ENCODE data around the gene TARBP2. TPM values are rescaled to one million over a fixed set of nuclear protein-coding genes. Genes with fewer than 3 reads are reported as not detected.
"Not testable (repeated sequence)": the region's sequence is repeated elsewhere in the genome, so short reads cannot be mapped to it uniquely, and the experiment has no call there.

Gene TARBP2
- total RNA-seq, 2 experiments from 2014 or later, result 32.3 to 34.9 TPM

DNA sequence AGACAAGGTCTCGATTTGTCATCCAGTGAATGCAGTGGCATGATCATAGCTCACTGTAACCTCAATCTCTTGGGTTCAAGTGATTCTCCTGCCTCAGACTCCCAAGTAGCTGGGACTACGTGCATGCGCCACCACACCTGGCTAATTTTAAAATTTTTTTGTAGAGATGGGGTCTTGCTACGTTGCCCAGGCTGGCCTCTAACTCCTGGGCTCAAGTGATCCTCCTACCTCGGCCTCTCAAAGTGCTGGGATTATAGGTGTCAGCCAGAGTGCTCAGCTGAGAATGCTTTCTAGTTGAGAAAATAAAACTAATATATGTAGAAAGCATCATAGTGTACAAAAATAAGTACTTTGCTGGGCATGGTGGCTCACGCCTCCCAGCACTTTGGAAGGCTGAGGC, 47.3 kb downstream of the TARBP2 start:
- H3K4me3 Mint-ChIP-seq; H3K4me1 Mint-ChIP-seq; H3K27ac Mint-ChIP-seq; H3K36me3 Mint-ChIP-seq; DNase-seq; ATAC-seq (ENCODE audit: low read depth); H3K27me3 Mint-ChIP-seq; H3K9me3 Mint-ChIP-seq; POLR2A ChIA-PET: not testable (repeated sequence)

DNA sequence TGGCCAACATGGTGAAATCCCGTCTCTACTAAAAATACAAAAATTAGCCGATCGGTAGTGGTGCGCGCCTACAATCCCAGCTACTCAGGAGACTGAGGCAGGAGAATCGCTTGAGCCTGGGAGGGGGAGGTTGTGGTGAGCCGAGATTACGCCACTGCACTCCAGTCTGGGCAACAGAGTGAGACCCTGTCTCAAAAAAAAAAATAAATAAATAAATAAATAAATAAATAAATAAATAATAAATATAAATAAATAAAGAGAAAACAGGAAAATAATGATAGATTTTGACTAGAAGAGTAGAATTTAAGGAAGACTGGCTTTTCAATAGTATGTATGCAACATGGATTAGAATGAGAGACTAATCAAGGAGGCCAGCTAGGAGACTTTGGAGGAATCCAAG, 49.0 kb downstream of the TARBP2 start:
- POLR2A ChIA-PET; H3K9me3 Mint-ChIP-seq; ATAC-seq (ENCODE audit: low read depth); DNase-seq; H3K27me3 Mint-ChIP-seq; H3K4me3 Mint-ChIP-seq; H3K27ac Mint-ChIP-seq; H3K36me3 Mint-ChIP-seq; H3K4me1 Mint-ChIP-seq: not testable (repeated sequence)

DNA sequence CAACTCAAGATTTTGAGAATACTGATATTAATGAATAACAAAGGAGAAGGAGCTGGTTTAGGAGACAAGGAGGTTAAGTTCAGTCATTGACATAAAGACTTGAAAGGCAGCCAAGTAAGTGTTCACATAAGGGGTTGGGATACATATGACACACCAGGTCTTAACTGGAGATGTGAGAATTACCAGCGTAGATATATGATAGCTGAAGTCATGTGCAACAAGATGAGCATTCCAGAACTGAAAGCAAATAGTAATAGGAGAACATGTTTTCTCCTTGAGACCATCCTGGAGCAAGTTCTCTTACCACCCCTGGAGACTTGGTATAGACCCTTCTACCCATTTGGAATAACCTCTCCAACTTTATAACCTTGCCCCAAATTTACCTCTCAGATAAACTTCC, 49.5 kb downstream of the TARBP2 start:
- H3K27me3 Mint-ChIP-seq, result no peaks in the 10 kb centered on the region
- POLR2A ChIA-PET, result no interaction called here
- H3K27ac Mint-ChIP-seq, result no peak overlapping the region
- peaks cover 8% of the 10 kb centered on the region for H3K36me3 Mint-ChIP-seq
- DNase-seq (no peak), ATAC-seq (ENCODE audit: low read depth) (no peak)
- no peak overlapping the region for H3K4me3 Mint-ChIP-seq
- H3K4me1 Mint-ChIP-seq, result no peaks in the 10 kb centered on the region
- H3K9me3 Mint-ChIP-seq, result no peaks in the 10 kb centered on the region

DNA sequence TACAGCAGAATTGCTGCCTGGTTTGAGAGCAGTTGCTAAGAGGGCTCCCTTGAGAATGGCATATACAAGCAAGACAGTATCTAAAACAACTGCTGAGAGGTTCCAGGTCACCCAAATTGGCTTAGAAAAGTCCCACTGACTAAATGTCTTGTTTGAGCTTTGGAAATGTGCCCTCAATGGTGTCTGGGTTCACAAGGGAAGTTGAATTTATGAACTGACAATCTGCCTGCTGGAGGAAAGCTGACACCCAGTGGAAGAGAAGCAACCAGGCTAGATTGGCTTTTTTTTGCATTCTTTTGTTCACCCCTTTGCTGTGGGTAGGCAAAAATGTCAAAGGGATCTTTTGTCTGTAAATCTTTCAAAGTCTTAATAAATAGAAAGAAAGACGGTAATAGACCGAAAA, 50.8 kb downstream of the TARBP2 start:
- no peaks in the 10 kb centered on the region for H3K27me3 Mint-ChIP-seq
- no peak overlapping the region for H3K4me3 Mint-ChIP-seq
- ATAC-seq (ENCODE audit: low read depth), result no peak
- no peaks in the 10 kb centered on the region for H3K9me3 Mint-ChIP-seq
- DNase-seq, result no peak
- peaks cover 8% of the 10 kb centered on the region for H3K36me3 Mint-ChIP-seq
- no peak overlapping the region for H3K27ac Mint-ChIP-seq
- POLR2A ChIA-PET, result interaction anchor here (0.6 kb wide), 1 partner anchor 8 kb away, joined by 3 read pairs; no protein-coding TSS in a partner anchor
- no peaks in the 10 kb centered on the region for H3K4me1 Mint-ChIP-seq

DNA sequence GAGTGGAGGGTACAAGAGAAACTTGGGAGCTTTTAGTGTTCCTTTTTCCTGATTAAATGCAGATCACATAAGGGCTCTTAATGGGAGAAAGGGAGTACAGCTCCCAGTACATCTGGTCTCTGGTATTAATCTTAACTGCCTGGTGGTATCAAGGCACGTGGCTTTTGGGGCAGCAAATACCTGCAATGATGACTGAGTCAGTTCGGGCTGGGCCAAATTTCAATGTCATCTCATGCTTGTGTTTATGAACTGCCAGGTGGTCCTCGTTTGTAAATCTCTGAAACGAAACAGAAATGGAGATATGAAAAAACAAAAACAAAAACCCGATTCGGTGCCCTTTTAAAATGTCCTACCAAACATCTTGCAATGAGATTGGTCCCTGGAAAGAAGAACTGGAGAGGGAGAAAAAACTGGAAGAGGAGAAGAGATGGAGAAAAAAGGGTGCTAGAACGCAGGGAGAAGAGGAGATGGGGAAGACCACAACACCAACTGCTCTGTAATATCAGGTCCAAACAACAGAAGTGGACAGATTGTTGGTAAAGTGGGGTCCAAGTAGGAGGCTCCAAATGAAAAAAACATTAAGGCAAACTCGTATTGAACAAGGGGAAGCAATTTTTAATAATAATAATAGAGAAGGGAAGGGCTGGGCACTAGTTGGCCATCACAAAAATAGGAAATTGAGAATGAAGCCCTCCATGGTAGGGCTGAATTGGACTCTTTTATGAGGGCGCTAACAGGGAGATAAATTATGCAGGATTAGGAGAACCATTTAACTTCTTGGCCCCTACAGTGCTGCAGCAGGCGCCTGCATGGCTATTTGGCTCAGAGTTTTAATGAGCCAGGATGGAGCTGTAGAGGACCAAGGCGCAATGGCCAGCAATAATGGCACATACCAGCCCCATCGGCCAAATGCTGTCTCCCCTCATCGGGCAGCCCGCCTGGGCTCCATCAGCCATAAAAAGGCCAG, 51.6 kb downstream of the TARBP2 start:
- ATAC-seq (ENCODE audit: low read depth), result no peak
- Mint-ChIP-seq H3K4me1 (peaks cover 6% of the 10 kb centered on the region), H3K4me3 (no peak overlapping the region), H3K9me3 (no peaks in the 10 kb centered on the region), H3K27me3 (no peaks in the 10 kb centered on the region), H3K36me3 (peaks cover 6% of the 10 kb centered on the region), H3K27ac (no peak overlapping the region)
- DNase-seq, result no peak
- POLR2A ChIA-PET, result interaction anchor here (0.6 kb wide), 1 partner anchor 9 kb away, joined by 3 read pairs; no protein-coding TSS in a partner anchor

Other genes starting within 250 kb of the TARBP2 start
- 10 to 100 TPM; 90.5 to 91.0 TPM for gene ESPL1, start 233.0 kb upstream of the TARBP2 start, total RNA-seq
- 100 to 1,000 TPM; 388 to 425 TPM for gene PFDN5, start 205.7 kb upstream of the TARBP2 start, total RNA-seq
- 10 to 100 TPM; 44.8 to 51.2 TPM for gene MYG1, start 201.6 kb upstream of the TARBP2 start, total RNA-seq
- gene AAAS, start 179.7 kb upstream of the TARBP2 start, total RNA-seq, result 10 to 100 TPM; 65.0 to 67.0 TPM
- not detected for gene SP7, start 164.9 kb upstream of the TARBP2 start, total RNA-seq
- gene SP1, start 121.1 kb upstream of the TARBP2 start, total RNA-seq, result 10 to 100 TPM; 88.7 to 96.2 TPM
- not detected for gene AMHR2, start 77.4 kb upstream of the TARBP2 start, total RNA-seq
- 100 to 1,000 TPM; 218 to 231 TPM for gene PRR13, start 59.5 kb upstream of the TARBP2 start, total RNA-seq
- 100 to 1,000 TPM; 824 to 837 TPM for gene PCBP2, start 49.2 kb upstream of the TARBP2 start, total RNA-seq
- gene MAP3K12, start 1.8 kb upstream of the TARBP2 start, total RNA-seq, result 10 to 100 TPM; 24.6 to 30.0 TPM
- gene NPFF, start 6.2 kb downstream of the TARBP2 start, total RNA-seq, result not detected
- gene ATF7, start 125.1 kb downstream of the TARBP2 start, total RNA-seq, result 10 to 100 TPM; 30.2 to 33.5 TPM
- gene ATP5MC2, start 174.8 kb downstream of the TARBP2 start, total RNA-seq, result 100 to 1,000 TPM; 226 to 241 TPM
- gene CALCOCO1, start 226.2 kb downstream of the TARBP2 start, total RNA-seq, result 10 to 100 TPM; 83.6 to 91.1 TPM